HepG2 (cell line): ENCODE data around the gene MBLAC1. TPM values are rescaled to one million over a fixed set of nuclear protein-coding genes. Genes with fewer than 3 reads are reported as not detected.

Experiments
- ADNP ChIP-seq: sonication (generic); formaldehyde crosslinking; IDR thresholded peaks from 2 replicates; pipeline ENCODE4 v1.4.0; 2020; ENCODE audit warnings: missing genetic modification reagents
- BRD4 ChIP-seq: sonication (generic); formaldehyde crosslinking; IDR thresholded peaks from 2 replicates; pipeline ENCODE4 v1.4.0; 2020; ENCODE audit warnings: missing genetic modification reagents
- CCAR2 ChIP-seq: fragments of 200-400 bp; formaldehyde crosslinking; optimal IDR thresholded peaks from 2 replicates; pipeline ENCODE3; 2018; ENCODE audit warnings: low read depth, mild to moderate bottlenecking, low read length, moderate library complexity
- GFI1 ChIP-seq: sonication (generic); formaldehyde crosslinking; IDR thresholded peaks from 2 replicates; pipeline ENCODE4 v1.5.0; 2020; ENCODE audit warnings: missing genetic modification reagents, mild to moderate bottlenecking, borderline replicate concordance
- IRF2 ChIP-seq: IDR thresholded peaks from 2 replicates; pipeline ENCODE4 v1.6.1; 2018; ENCODE audit warnings: missing genetic modification reagents, missing compliant biosample characterization
- KLF6 ChIP-seq: IDR thresholded peaks from 2 replicates; pipeline ENCODE4 v1.8.0; 2016; ENCODE audit warnings: missing biosample characterization, missing genetic modification reagents
- MAFG ChIP-seq: sonication (generic); formaldehyde crosslinking; IDR thresholded peaks from 2 replicates; pipeline ENCODE4 v1.5.1; 2020; ENCODE audit warnings: mild to moderate bottlenecking, missing genetic modification reagents
- MED1 ChIP-seq: sonication (generic); formaldehyde crosslinking; IDR thresholded peaks from 2 replicates; pipeline ENCODE4 v1.4.0; 2020; ENCODE audit warnings: missing genetic modification reagents
- MTA1 ChIP-seq: sonication (generic); formaldehyde crosslinking; IDR thresholded peaks from 2 replicates; pipeline ENCODE4 v1.4.0; 2020; ENCODE audit warnings: missing genetic modification reagents, mild to moderate bottlenecking, borderline replicate concordance
- NR0B2 ChIP-seq: sonication (generic); formaldehyde crosslinking; IDR thresholded peaks from 2 replicates; pipeline ENCODE4 v1.4.0; 2020; ENCODE audit warnings: mild to moderate bottlenecking, missing genetic modification reagents
- PLRG1 ChIP-seq: fragments of 450-650 bp; conservative IDR thresholded peaks from 2 replicates; pipeline ENCODE4 v1.6.1; 2016
- PTBP1 ChIP-seq: fragments of 200-400 bp; formaldehyde crosslinking; IDR thresholded peaks from 2 replicates; pipeline ENCODE4 v1.6.1; 2018; ENCODE audit warnings: low read length, low read depth; ENCODE audit not compliant: poor library complexity, severe bottlenecking
- SRSF1 ChIP-seq: fragments of 200-400 bp; formaldehyde crosslinking; optimal IDR thresholded peaks from 2 replicates; pipeline ENCODE3; 2017; ENCODE audit warnings: mild to moderate bottlenecking, low read depth, low read length, moderate library complexity
- YY1 ChIP-seq: IDR thresholded peaks from 2 replicates; pipeline ENCODE4 v1.6.1; 2011; ENCODE audit warnings: low read length, low read depth, moderate library complexity, mild to moderate bottlenecking; ENCODE audit not compliant: insufficient read depth, insufficient replicate concordance
- ZKSCAN1 ChIP-seq: fragments of 150-350 bp; IDR thresholded peaks from 2 replicates; pipeline ENCODE4 v1.6.1; 2014; ENCODE audit warnings: low read length
- ZNF10 ChIP-seq: sonication (generic); formaldehyde crosslinking; IDR thresholded peaks from 2 replicates; pipeline ENCODE4 v1.4.0; 2020; ENCODE audit warnings: mild to moderate bottlenecking, low read depth, missing genetic modification reagents, borderline replicate concordance
- ZNF275 ChIP-seq: sonication (generic); formaldehyde crosslinking; IDR thresholded peaks from 2 replicates; pipeline ENCODE4 v1.8.0; 2022; ENCODE audit warnings: missing genetic modification reagents, mild to moderate bottlenecking, inconsistent platforms, borderline replicate concordance
- ZNF367 ChIP-seq: sonication (generic); formaldehyde crosslinking; IDR thresholded peaks from 2 replicates; pipeline ENCODE4 v1.4.0; 2020; ENCODE audit warnings: missing genetic modification reagents, borderline replicate concordance
- ZNF432 ChIP-seq: sonication (generic); formaldehyde crosslinking; IDR thresholded peaks from 2 replicates; pipeline ENCODE4 v1.5.0; 2020; ENCODE audit warnings: missing genetic modification reagents, mild to moderate bottlenecking, borderline replicate concordance
- ZNF546 ChIP-seq: sonication (generic); formaldehyde crosslinking; conservative IDR thresholded peaks from 2 replicates; pipeline ENCODE4 v1.8.1; 2023; ENCODE audit warnings: mild to moderate bottlenecking, missing genetic modification reagents
- ZNF547 ChIP-seq: sonication (generic); formaldehyde crosslinking; IDR thresholded peaks from 2 replicates; pipeline ENCODE4 v1.5.1; 2020; ENCODE audit warnings: mild to moderate bottlenecking, missing genetic modification reagents
- ZNF558 ChIP-seq: sonication (generic); formaldehyde crosslinking; IDR thresholded peaks from 2 replicates; pipeline ENCODE4 v1.9.0; 2022; ENCODE audit warnings: mild to moderate bottlenecking, missing genetic modification reagents, borderline replicate concordance
- ZNF562 ChIP-seq: sonication (generic); formaldehyde crosslinking; IDR thresholded peaks from 2 replicates; pipeline ENCODE4 v1.8.0; 2022; ENCODE audit warnings: missing genetic modification reagents, borderline replicate concordance
- ZNF782 ChIP-seq: sonication (generic); formaldehyde crosslinking; IDR thresholded peaks from 2 replicates; pipeline ENCODE4 v1.4.0; 2020; ENCODE audit warnings: missing genetic modification reagents, mild to moderate bottlenecking, borderline replicate concordance
- ZNF883 ChIP-seq: sonication (generic); formaldehyde crosslinking; IDR thresholded peaks from 2 replicates; pipeline ENCODE4 v1.5.1; 2020; ENCODE audit warnings: mild to moderate bottlenecking, missing genetic modification reagents; ENCODE audit errors: not compliant biosample characterization
- polyA plus RNA-seq, 8 experiments: library from polyadenylated mRNA; depleted of rRNA in 3 of 8; stranded (reverse) in 7 of 8; unstranded in 1 of 8; fragments of >200 nt; fragmentation: Illumina TruSeq in 4 of 8; extraction: Trizol in 4 of 8; gene quantifications; 2 replicates each; pipeline versions ENCODE4 v1.2.1 to v1.2.3, GENCODE V29; 2011 to 2016; ENCODE audit warnings: low read depth in 4 of 8, missing spikeins in 1 of 8, mixed read lengths in 1 of 8; ENCODE audit not compliant: insufficient read depth in 1 of 8
- total RNA-seq, 5 experiments: library from RNA; depleted of rRNA; stranded (reverse); fragments of >200 nt; fragmentation: Illumina TruSeq; extraction: Trizol; gene quantifications; 2 replicates each; pipeline ENCODE4 v1.2.3, GENCODE V29; 2016; ENCODE audit warnings: low read depth in 1 of 5
- TF ChIP-seq, protein P1 (sequence below): conservative IDR thresholded peaks from 2 replicates; pipeline ENCODE4 v1.6.1; 2018; ENCODE audit warnings: missing genetic modification reagents
- TF ChIP-seq, protein P2 (sequence below): sonication (generic); formaldehyde crosslinking; conservative IDR thresholded peaks from 2 replicates; pipeline ENCODE4 v1.4.0; 2020; ENCODE audit warnings: missing genetic modification reagents

MBLAC1 gene
- total and polyA plus RNA-seq, 2 of the 13 experiments (the other 11 are each of a cell fraction or from before 2014, with no cell fraction given), result 0.79 to 2.1 TPM

GRCh38 chr7:100119072-100119969 lies 7.4 kb upstream of the MBLAC1 start, which contains the start of the genes CNPY4 and TAF6 (continued):
- no peak for TF ChIP-seq SRSF1
- no peak for TF ChIP-seq PTBP1
- no peak for TF ChIP-seq MAFG (CRISPR knock-in tag)
- TF ChIP-seq ZNF562 (CRISPR knock-in tag), result no peak
- no peak for TF ChIP-seq PLRG1
- TF ChIP-seq ZNF546 (CRISPR knock-in tag), result peak; percentile 47; the same call in 1 of the 2 replicates
- TF ChIP-seq MTA1 (CRISPR knock-in tag), result no peak
- TF ChIP-seq ZNF10, result no peak
- no peak; the same call in 1 of the 2 replicates for TF ChIP-seq ZNF547 (CRISPR knock-in tag)
- TF ChIP-seq ZNF275 (CRISPR knock-in tag), result peak; percentile 40; the same call in 1 of the 2 replicates
- TF ChIP-seq YY1, result peak; percentile 98
- TF ChIP-seq ZNF558 (CRISPR knock-in tag), result no peak
- no peak for TF ChIP-seq ZNF782
- no peak for TF ChIP-seq ZKSCAN1
- no peak for TF ChIP-seq ZNF432 (CRISPR knock-in tag)
- TF ChIP-seq CCAR2, result no peak
- TF ChIP-seq BRD4, result peak; percentile 74
- TF ChIP-seq MED1 (CRISPR knock-in tag), result peak; percentile 55
- peak; percentile 29; the same call in 1 of the 2 replicates for TF ChIP-seq GFI1 (CRISPR knock-in tag)
- TF ChIP-seq, protein P1, sequence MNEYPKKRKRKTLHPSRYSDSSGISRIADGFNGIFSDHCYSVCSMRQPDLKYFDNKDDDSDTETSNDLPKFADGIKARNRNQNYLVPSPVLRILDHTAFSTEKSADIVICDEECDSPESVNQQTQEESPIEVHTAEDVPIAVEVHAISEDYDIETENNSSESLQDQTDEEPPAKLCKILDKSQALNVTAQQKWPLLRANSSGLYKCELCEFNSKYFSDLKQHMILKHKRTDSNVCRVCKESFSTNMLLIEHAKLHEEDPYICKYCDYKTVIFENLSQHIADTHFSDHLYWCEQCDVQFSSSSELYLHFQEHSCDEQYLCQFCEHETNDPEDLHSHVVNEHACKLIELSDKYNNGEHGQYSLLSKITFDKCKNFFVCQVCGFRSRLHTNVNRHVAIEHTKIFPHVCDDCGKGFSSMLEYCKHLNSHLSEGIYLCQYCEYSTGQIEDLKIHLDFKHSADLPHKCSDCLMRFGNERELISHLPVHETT (CRISPR knock-in tag), result 0 out of 2 replicates have a peak, but pooled peaks have one; percentile 12
- TF ChIP-seq KLF6, result 0 out of 2 replicates have a peak, but pooled peaks have one; percentile 78
- no peak for TF ChIP-seq ZNF883 (CRISPR knock-in tag)
- peak; percentile 31 for TF ChIP-seq IRF2 (CRISPR knock-in tag)
- TF ChIP-seq ADNP (CRISPR knock-in tag), result no peak
- TF ChIP-seq NR0B2, result no peak
- TF ChIP-seq ZNF367, result 0 out of 2 replicates have a peak, but pooled peaks have one; percentile 26
- TF ChIP-seq, protein P2, sequence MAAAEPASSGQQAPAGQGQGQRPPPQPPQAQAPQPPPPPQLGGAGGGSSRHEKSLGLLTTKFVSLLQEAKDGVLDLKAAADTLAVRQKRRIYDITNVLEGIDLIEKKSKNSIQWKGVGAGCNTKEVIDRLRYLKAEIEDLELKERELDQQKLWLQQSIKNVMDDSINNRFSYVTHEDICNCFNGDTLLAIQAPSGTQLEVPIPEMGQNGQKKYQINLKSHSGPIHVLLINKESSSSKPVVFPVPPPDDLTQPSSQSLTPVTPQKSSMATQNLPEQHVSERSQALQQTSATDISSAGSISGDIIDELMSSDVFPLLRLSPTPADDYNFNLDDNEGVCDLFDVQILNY (CRISPR knock-in tag), result no peak
